AG09309 (cell line): ENCODE results near the gene PRKCA.
A peak's percentile ranks its signal among the peaks of the same experiment; 100 is the strongest.

Source experiments
- DNase-seq: peaks from one replicate; pipeline ENCODE4 v3.0.0-alpha.2; 2010; ENCODE audit warnings: low read depth
- H3K4me3 ChIP-seq: 2 replicates; pipeline ENCODE4 v1.5.1; 2011; ENCODE audit warnings: mild to moderate bottlenecking, low read depth, low read length, moderate library complexity; ENCODE audit not compliant: control insufficient read depth
- TF ChIP-seq, protein P1 (sequence below): IDR thresholded peaks from 2 replicates; pipeline ENCODE4 v1.5.1; 2011; ENCODE audit warnings: mild to moderate bottlenecking, low read depth, low read length, inconsistent platforms; ENCODE audit not compliant: insufficient read depth, control insufficient read depth; ENCODE audit errors: missing control alignments

The PRKCA gene

GRCh38 chr17:66375121-66375520, 72.7 kb downstream of the PRKCA start:
- no peak overlapping the region for H3K4me3 ChIP-seq
- DNase-seq: no peak
- TF ChIP-seq, protein P1, sequence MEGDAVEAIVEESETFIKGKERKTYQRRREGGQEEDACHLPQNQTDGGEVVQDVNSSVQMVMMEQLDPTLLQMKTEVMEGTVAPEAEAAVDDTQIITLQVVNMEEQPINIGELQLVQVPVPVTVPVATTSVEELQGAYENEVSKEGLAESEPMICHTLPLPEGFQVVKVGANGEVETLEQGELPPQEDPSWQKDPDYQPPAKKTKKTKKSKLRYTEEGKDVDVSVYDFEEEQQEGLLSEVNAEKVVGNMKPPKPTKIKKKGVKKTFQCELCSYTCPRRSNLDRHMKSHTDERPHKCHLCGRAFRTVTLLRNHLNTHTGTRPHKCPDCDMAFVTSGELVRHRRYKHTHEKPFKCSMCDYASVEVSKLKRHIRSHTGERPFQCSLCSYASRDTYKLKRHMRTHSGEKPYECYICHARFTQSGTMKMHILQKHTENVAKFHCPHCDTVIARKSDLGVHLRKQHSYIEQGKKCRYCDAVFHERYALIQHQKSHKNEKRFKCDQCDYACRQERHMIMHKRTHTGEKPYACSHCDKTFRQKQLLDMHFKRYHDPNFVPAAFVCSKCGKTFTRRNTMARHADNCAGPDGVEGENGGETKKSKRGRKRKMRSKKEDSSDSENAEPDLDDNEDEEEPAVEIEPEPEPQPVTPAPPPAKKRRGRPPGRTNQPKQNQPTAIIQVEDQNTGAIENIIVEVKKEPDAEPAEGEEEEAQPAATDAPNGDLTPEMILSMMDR: no peak

- TF ChIP-seq, protein P1: no peak
- H3K4me3 ChIP-seq: no peak overlapping the region
- DNase-seq: no peak
These were observed 75.9 kb downstream of the PRKCA start for GRCh38 chr17:66378296-66378695.

- DNase-seq: no peak
- H3K4me3 ChIP-seq: no peak overlapping the region
- TF ChIP-seq, protein P1: no peak
These were observed 77.1 kb downstream of the PRKCA start for GRCh38 chr17:66379544-66379943.

DNA sequence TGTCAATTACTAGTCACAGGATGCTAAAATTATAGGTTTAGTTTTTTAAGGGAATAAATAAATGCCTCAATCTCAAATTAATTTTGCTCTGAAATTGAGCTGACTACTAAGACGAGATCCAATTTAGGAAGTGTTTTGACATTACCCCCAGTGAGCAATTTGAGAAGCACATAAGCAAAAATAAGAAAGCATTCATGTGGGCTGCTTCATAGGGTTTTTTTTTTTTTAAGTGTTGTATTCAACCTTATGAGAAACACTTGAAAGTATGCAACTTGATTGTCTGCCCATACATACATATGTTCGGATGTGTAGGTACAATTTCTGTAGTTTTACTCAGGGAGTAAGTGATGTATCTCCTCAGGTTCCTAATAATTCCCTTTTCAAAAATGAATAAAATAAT, 77.6 kb downstream of the PRKCA start:
- TF ChIP-seq, protein P1: no peak
- no peak overlapping the region for H3K4me3 ChIP-seq

DNA sequence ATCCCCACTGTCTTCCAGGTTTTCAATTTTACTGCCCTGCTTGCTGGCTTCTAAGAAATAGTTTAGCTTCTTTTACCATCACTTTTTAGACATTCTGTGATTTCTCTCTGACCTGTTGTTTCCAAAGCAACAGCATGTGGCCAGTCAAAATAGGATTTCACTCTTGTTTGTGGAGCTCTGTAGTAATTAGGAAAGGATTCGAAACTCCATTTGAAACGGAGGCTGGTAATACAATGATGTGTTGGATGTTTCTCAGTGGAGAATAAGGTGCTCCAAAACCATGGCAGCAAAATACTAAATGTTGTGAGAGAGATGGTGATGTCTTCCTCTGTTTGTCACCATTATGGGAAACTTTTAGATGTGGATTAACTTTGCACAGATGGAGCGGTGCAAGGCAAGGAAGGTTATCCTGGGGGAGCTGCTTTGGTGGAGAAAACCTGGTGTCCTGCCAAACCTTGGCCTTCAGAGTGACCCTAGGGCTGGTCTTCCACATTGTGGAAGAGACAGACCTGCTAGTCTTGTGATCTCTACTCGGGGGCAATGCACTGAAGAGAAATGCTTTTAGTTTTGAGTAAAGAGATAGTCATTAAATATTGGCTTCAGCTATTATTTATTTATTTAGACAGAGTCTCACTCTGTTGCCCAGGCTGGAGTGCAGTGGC, 79.4 kb downstream of the PRKCA start:
- no peak for DNase-seq
- TF ChIP-seq, protein P1: no peak
- no peak overlapping the region for H3K4me3 ChIP-seq

More for the DNA sequence above, 77.6 kb downstream of the PRKCA start:
- no peak for DNase-seq

GRCh38 chr17:66383333-66383732, 80.9 kb downstream of the PRKCA start:
- peak; percentile 89 for DNase-seq
- H3K4me3 ChIP-seq: no peak overlapping the region
- TF ChIP-seq, protein P1: no peak
